SU-DHL-6 (cell line): ENCODE results near the gene MB.

Experiments
- H2AFZ ChIP-seq: fragments of 200-600 bp; sonication (generic); 2 replicates; pipeline ENCODE4 v1.6.1; 2014; ENCODE audit warnings: low read depth, mild to moderate bottlenecking, moderate library complexity, mixed read lengths, antibody characterized with exemption, low read length; ENCODE audit not compliant: severe bottlenecking
- H3F3A ChIP-seq: fragments of 200-600 bp; shearing (Covaris generic); 2 replicates; pipeline ENCODE4 v1.6.0; 2016; ENCODE audit warnings: antibody characterized with exemption, mild to moderate bottlenecking; ENCODE audit not compliant: insufficient read depth
- H3K27ac ChIP-seq: fragments of 200-600 bp; sonication (generic); 2 replicates; pipeline ENCODE4 v1.5.1; 2016; ENCODE audit warnings: low read depth, mild to moderate bottlenecking, low read length, moderate library complexity, mixed read lengths
- H3K27me3 ChIP-seq: fragments of 200-600 bp; sonication (generic), shearing (Covaris generic); 2 replicates; pipeline ENCODE4 v1.6.0; 2014; ENCODE audit warnings: mild to moderate bottlenecking, low read length
- H3K36me3 ChIP-seq: fragments of 200-600 bp; sonication (generic); 2 replicates; pipeline ENCODE4 v1.6.1; 2014; ENCODE audit warnings: mild to moderate bottlenecking, low read length, mixed read lengths
- H3K4me2 ChIP-seq: fragments of 300-600, 200-600 bp; shearing (Covaris generic), sonication (generic); 2 replicates; pipeline ENCODE4 v1.6.0; 2014; ENCODE audit warnings: low read length, low read depth, mild to moderate bottlenecking; ENCODE audit not compliant: poor library complexity, severe bottlenecking
- H3K4me3 ChIP-seq: fragments of 200-600 bp; sonication (generic); 2 replicates; pipeline ENCODE4 v1.5.1; 2014; ENCODE audit warnings: antibody characterized with exemption, low read length, mild to moderate bottlenecking, mixed read lengths; ENCODE audit not compliant: insufficient read depth, poor library complexity, severe bottlenecking
- H3K79me2 ChIP-seq: fragments of 200-600 bp; sonication (generic); 2 replicates; pipeline ENCODE4 v1.6.1; 2014; ENCODE audit warnings: mild to moderate bottlenecking, low read length, moderate library complexity; ENCODE audit not compliant: insufficient read depth
- H3K9ac ChIP-seq: fragments of 200-600 bp; sonication (generic); 2 replicates; pipeline ENCODE4 v1.7.0; 2014; ENCODE audit warnings: mild to moderate bottlenecking, low read length
- H3K9me2 ChIP-seq: fragments of 200-600 bp; sonication (generic); replicated peaks from 2 replicates; pipeline ENCODE4 v1.6.1; 2014; ENCODE audit warnings: low read length; ENCODE audit not compliant: insufficient read depth
- H3K9me3 ChIP-seq: fragments of 200-600 bp; sonication (generic); 2 replicates; pipeline ENCODE4 v1.6.1; 2014; ENCODE audit warnings: low read length, mixed read lengths; ENCODE audit not compliant: insufficient read depth
- H4K20me1 ChIP-seq: fragments of 200-600 bp; sonication (generic); 2 replicates; pipeline ENCODE4 v1.6.1; 2014; ENCODE audit warnings: low read depth, mild to moderate bottlenecking, antibody characterized with exemption, low read length, moderate library complexity, mixed read lengths
- CTCF ChIP-seq: fragments of 200-600 bp; sonication (generic); IDR thresholded peaks from one replicate; pipeline ENCODE4 v1.5.1; 2017; ENCODE audit warnings: antibody characterized with exemption, mild to moderate bottlenecking, low read length, moderate library complexity; ENCODE audit not compliant: insufficient read depth, poor library complexity, severe bottlenecking
- EZH2phosphoT487 ChIP-seq: fragments of 200-600 bp; sonication (generic), shearing (Covaris generic); conservative IDR thresholded peaks from 2 replicates; pipeline ENCODE4 v1.6.1; 2018; ENCODE audit warnings: mild to moderate bottlenecking, antibody characterized with exemption, low read length, moderate library complexity, mixed read lengths

Gene MB

GRCh38 chr22:35586771-35587170, 30.4 kb downstream of the MB start:
- no peaks in the 10 kb centered on the region for H3K27me3 ChIP-seq
- no peaks in the 10 kb centered on the region for H3F3A ChIP-seq
- no peaks in the 10 kb centered on the region for H3K79me2 ChIP-seq
- no peaks in the 10 kb centered on the region for H4K20me1 ChIP-seq
- no peak for TF ChIP-seq CTCF
- no peak for TF ChIP-seq EZH2phosphoT487
- no peak overlapping the region for H3K4me2 ChIP-seq
- no peak overlapping the region for H3K9ac ChIP-seq
- no peaks in the 10 kb centered on the region for H3K9me2 ChIP-seq
- H3K27ac ChIP-seq = no peak overlapping the region
- H3K4me3 ChIP-seq = no peak overlapping the region
- H2AFZ ChIP-seq = no peak overlapping the region
- H3K36me3 ChIP-seq = no peaks in the 10 kb centered on the region
- no peaks in the 10 kb centered on the region for H3K9me3 ChIP-seq

GRCh38 chr22:35582861-35583670, 34.1 kb downstream of the MB start:
- H2AFZ ChIP-seq = no peak overlapping the region
- H3K4me3 ChIP-seq = no peak overlapping the region
- no peak overlapping the region for H3K27ac ChIP-seq
- H3K9me3 ChIP-seq = no peaks in the 10 kb centered on the region
- no peak overlapping the region for H3K4me2 ChIP-seq
- H3K9ac ChIP-seq = no peak overlapping the region
- H3K79me2 ChIP-seq = no peaks in the 10 kb centered on the region
- peak; percentile 89 for TF ChIP-seq CTCF
- TF ChIP-seq EZH2phosphoT487 = no peak
- no peaks in the 10 kb centered on the region for H3K36me3 ChIP-seq
- H3K9me2 ChIP-seq = no peaks in the 10 kb centered on the region
- H4K20me1 ChIP-seq = no peaks in the 10 kb centered on the region
- H3F3A ChIP-seq = no peaks in the 10 kb centered on the region
- no peaks in the 10 kb centered on the region for H3K27me3 ChIP-seq

- Histone ChIP-seq H3K27me3 (no peaks in the 10 kb centered on the region), H4K20me1 (no peaks in the 10 kb centered on the region), H3K9me3 (no peaks in the 10 kb centered on the region), H3F3A (no peaks in the 10 kb centered on the region), H3K9ac (no peak overlapping the region), H3K79me2 (no peaks in the 10 kb centered on the region), H3K4me3 (no peak overlapping the region), H3K36me3 (no peaks in the 10 kb centered on the region), H3K27ac (no peak overlapping the region), H2AFZ (no peak overlapping the region), H3K9me2 (no peaks in the 10 kb centered on the region), H3K4me2 (no peak overlapping the region)
- TF ChIP-seq EZH2phosphoT487 = no peak
These were observed 34.8 kb downstream of the MB start for GRCh38 chr22:35582218-35582860.

- no peaks in the 10 kb centered on the region for H3K9me3 ChIP-seq
- H3K4me3 ChIP-seq = no peak overlapping the region
- H3K79me2 ChIP-seq = no peaks in the 10 kb centered on the region
- H3K4me2 ChIP-seq = no peak overlapping the region
- no peak overlapping the region for H3K9ac ChIP-seq
- TF ChIP-seq EZH2phosphoT487 = no peak
- no peak for TF ChIP-seq CTCF
- no peak overlapping the region for H2AFZ ChIP-seq
- H3K9me2 ChIP-seq = no peaks in the 10 kb centered on the region
- H4K20me1 ChIP-seq = no peaks in the 10 kb centered on the region
- no peak overlapping the region for H3K27ac ChIP-seq
- H3F3A ChIP-seq = no peaks in the 10 kb centered on the region
- no peaks in the 10 kb centered on the region for H3K36me3 ChIP-seq
- no peaks in the 10 kb centered on the region for H3K27me3 ChIP-seq
These were observed 36.1 kb downstream of the MB start for GRCh38 chr22:35581023-35581413.
